ENCODE measurements around the gene GLRB.

DNA sequence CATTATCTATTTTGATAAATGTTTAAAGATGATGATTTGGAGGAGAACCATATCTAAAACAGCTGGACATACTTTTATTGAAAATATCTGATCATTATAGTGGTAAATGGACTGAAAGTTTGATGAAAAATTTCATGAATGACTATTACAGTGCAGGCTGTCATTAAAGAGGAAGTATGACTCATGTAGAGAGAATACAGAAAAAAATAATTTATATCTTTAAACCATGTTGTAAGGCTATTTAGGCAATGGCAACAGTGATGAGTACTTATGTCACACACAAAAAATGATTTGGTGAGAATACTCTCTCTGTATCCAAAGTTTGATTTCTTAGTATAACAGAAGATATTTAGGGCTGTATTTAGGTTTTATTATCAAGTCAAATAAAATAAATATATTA lies 3.9 kb upstream of the GLRB start:
- TF ChIP-seq POLR2A (IDR thresholded peaks at IDR 0.05; ENCODE audit: low read depth, low read length) (no peak), POLR2AphosphoS5 (IDR thresholded peaks at IDR 0.05; ENCODE audit: low read depth, low read length) (no peak), TAF1 (IDR thresholded peaks at IDR 0.05; ENCODE audit: borderline replicate concordance, low read depth, low read length) (no peak)

Measured in GM12892 (cell line).